ENCODE data around the gene CXCR6. TPM values are rescaled to one million over a fixed set of nuclear protein-coding genes. Genes with fewer than 3 reads are reported as not detected.

CXCR6 gene
- total and polyA plus RNA-seq, 2 of the 13 experiments (the other 11 are each of a cell fraction or from before 2014, with no cell fraction given) = not detected

DNA sequence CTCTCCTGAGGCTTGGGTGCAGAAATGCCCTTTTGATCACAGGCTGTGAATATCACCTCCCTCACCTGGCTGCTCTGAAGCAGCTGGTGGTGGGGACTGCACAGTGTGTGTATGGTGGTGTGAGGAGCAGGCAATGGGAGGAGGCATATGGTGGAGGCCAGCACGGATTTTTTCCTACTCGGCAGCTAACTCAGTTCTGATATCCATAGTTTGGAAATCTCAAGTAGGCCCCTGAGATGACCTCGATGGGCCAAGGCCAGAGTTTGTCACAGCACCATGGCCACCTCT lies 21.3 kb upstream of the CXCR6 start:
- no peak overlapping the region for H3K4me2 ChIP-seq (ENCODE audit: low read depth, low read length)
- CTCF ChIA-PET (ENCODE audit: low intra/inter-chr PET ratio, low total read pairs) = no interaction called here
- intact Hi-C loops (cut with micrococcal nuclease; ENCODE audit: unreplicated experiment) = no loop called here

More for the DNA sequence above, 21.3 kb upstream of the CXCR6 start:
- no CpG with 5 or more reads among the region's 3 CpGs for WGBS (ENCODE audit: low lambda C conversion rate)
- POLR2A ChIA-PET = no interaction called here
- Histone ChIP-seq H4K20me1 (ENCODE audit: insufficient read depth, low read length) (no peaks in the 10 kb centered on the region), H3K27me3 (ENCODE audit: control insufficient read depth in 1 of 2, insufficient read depth in 2 of 2, low read length in 2 of 2) (no peaks in the 10 kb centered on the region), H3K9ac (ENCODE audit: insufficient read depth, low read depth, low read length) (no peak overlapping the region), H2AFZ (ENCODE audit: low read length) (no peak overlapping the region), H3K9me3 (ENCODE audit: low read length) (no peaks in the 10 kb centered on the region), H3K4me1 (ENCODE audit: insufficient read depth, low read length) (no peaks in the 10 kb centered on the region), H3K27ac (ENCODE audit: extremely low read length, insufficient read depth, low read length) (no peak overlapping the region), H3K36me3 (replicated peaks in 1 of 2; ENCODE audit: control insufficient read depth in 1 of 2, insufficient read depth in 2 of 2, low read length in 2 of 2) (peaks cover 10 to 33% of the 10 kb centered on the region in 2 experiments; a peak in 4 of 5 replicates), H3K79me2 (ENCODE audit: insufficient read depth, low read length) (no peaks in the 10 kb centered on the region), H3K4me3 (replicated peaks in 1 of 3; ENCODE audit: insufficient read depth in 1 of 3, low read depth in 2 of 3, low read length in 3 of 3) (no peak overlapping the region)
- in situ Hi-C loops (cut with HindIII; ENCODE audit: extremely low pct_ligation_motif_present, low pct_unique_long_range_greater_than_20kb) = loop anchor here (25.0 kb wide), 1 partner anchor 685 kb away; the partner anchor contains the start of gene TMEM158
- TF ChIP-seq, protein P1, sequence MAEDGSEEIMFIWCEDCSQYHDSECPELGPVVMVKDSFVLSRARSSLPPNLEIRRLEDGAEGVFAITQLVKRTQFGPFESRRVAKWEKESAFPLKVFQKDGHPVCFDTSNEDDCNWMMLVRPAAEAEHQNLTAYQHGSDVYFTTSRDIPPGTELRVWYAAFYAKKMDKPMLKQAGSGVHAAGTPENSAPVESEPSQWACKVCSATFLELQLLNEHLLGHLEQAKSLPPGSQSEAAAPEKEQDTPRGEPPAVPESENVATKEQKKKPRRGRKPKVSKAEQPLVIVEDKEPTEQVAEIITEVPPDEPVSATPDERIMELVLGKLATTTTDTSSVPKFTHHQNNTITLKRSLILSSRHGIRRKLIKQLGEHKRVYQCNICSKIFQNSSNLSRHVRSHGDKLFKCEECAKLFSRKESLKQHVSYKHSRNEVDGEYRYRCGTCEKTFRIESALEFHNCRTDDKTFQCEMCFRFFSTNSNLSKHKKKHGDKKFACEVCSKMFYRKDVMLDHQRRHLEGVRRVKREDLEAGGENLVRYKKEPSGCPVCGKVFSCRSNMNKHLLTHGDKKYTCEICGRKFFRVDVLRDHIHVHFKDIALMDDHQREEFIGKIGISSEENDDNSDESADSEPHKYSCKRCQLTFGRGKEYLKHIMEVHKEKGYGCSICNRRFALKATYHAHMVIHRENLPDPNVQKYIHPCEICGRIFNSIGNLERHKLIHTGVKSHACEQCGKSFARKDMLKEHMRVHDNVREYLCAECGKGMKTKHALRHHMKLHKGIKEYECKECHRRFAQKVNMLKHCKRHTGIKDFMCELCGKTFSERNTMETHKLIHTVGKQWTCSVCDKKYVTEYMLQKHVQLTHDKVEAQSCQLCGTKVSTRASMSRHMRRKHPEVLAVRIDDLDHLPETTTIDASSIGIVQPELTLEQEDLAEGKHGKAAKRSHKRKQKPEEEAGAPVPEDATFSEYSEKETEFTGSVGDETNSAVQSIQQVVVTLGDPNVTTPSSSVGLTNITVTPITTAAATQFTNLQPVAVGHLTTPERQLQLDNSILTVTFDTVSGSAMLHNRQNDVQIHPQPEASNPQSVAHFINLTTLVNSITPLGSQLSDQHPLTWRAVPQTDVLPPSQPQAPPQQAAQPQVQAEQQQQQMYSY (CRISPR knock-in tag; IDR thresholded peaks at IDR 0.05) = no peak
- TF ChIP-seq ZNF7 (CRISPR knock-in tag; IDR thresholded peaks at IDR 0.05) (no peak), SRY (CRISPR knock-in tag; IDR thresholded peaks at IDR 0.05) (no peak)
- TF ChIP-seq, protein P2, sequence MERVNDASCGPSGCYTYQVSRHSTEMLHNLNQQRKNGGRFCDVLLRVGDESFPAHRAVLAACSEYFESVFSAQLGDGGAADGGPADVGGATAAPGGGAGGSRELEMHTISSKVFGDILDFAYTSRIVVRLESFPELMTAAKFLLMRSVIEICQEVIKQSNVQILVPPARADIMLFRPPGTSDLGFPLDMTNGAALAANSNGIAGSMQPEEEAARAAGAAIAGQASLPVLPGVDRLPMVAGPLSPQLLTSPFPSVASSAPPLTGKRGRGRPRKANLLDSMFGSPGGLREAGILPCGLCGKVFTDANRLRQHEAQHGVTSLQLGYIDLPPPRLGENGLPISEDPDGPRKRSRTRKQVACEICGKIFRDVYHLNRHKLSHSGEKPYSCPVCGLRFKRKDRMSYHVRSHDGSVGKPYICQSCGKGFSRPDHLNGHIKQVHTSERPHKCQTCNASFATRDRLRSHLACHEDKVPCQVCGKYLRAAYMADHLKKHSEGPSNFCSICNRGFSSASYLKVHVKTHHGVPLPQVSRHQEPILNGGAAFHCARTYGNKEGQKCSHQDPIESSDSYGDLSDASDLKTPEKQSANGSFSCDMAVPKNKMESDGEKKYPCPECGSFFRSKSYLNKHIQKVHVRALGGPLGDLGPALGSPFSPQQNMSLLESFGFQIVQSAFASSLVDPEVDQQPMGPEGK (CRISPR knock-in tag; IDR thresholded peaks at IDR 0.05) = no peak
- ATAC-seq (no peak), FAIRE-seq (no peak), DNase-seq (ENCODE audit: low spot score) (no peak)
- BruUV-seq (replicated peaks) = no TSS peak
